Upper lobe of left lung (tissue), 6 donors: Measurements from ENCODE around the gene DISP1. TPM values are rescaled to one million over a fixed set of nuclear protein-coding genes. Genes with fewer than 3 reads are reported as not detected.
A peak's percentile ranks its signal among the peaks of the same experiment; 100 is the strongest.

ENCODE experiments used
- ATAC-seq, 2 donors: fragments of 200-7000 bp; cut with Tn5 transposase; one replicate each; pipeline ENCODE4 v1.9.1; 2022; ENCODE audit warnings: mild to moderate bottlenecking in 2 of 2, moderate library complexity in 2 of 2; ENCODE audit not compliant: low FRiP score in 2 of 2
- DNase-seq, 2 donors: peaks; one replicate each; pipeline ENCODE4 v3.0.0-alpha.2; 2019 to 2020
- H3K27ac ChIP-seq, 4 donors: fragments of 200-600 bp; sonication (generic); one replicate each; pipeline ENCODE4 v1.5.1; 2016 to 2019
- H3K27me3 ChIP-seq, 4 donors: fragments of 200-600 bp; sonication (generic); one replicate each; pipeline ENCODE4 v1.5.1; 2017 to 2019
- H3K36me3 ChIP-seq, 4 donors: fragments of 200-600 bp; sonication (generic); one replicate each; pipeline ENCODE4 v1.5.1; 2016 to 2019
- H3K4me1 ChIP-seq, 4 donors: fragments of 200-600 bp; sonication (generic); one replicate each; pipeline ENCODE4 v1.5.1; 2018 to 2019
- H3K4me3 ChIP-seq, 4 donors: fragments of 200-600 bp; sonication (generic); one replicate each; pipeline ENCODE4 v1.5.1; 2017 to 2019; ENCODE audit warnings: mild to moderate bottlenecking in 2 of 4, moderate library complexity in 1 of 4
- H3K9me3 ChIP-seq, 4 donors: fragments of 200-600 bp; sonication (generic); one replicate each; pipeline ENCODE4 v1.5.1; 2018 to 2019
- EP300 ChIP-seq, 4 donors: sonication (generic); formaldehyde crosslinking; IDR thresholded peaks; one replicate each; pipeline ENCODE4 v1.5.1; 2017; ENCODE audit warnings: antibody characterized with exemption in 4 of 4, control low read depth in 2 of 4
- POLR2A ChIP-seq, 4 donors: fragments of 450-650 bp; IDR thresholded peaks; one replicate each; pipeline ENCODE4 v1.5.1; 2016 to 2017; ENCODE audit warnings: antibody characterized with exemption in 4 of 4, mild to moderate bottlenecking in 2 of 4
- POLR2AphosphoS5 ChIP-seq, 2 donors: sonication (generic); formaldehyde crosslinking; IDR thresholded peaks; one replicate each; pipeline ENCODE4 v1.5.1; 2017; ENCODE audit warnings: antibody characterized with exemption in 2 of 2
- WGBS, 2 donors: methylation state at CpG; one replicate each; pipeline ENCODE4 v1.1.5; 2017 to 2018; 5-methylcytosine and 5-hydroxymethylcytosine counted together
- total RNA-seq, 6 donors: library from RNA; depleted of rRNA in 4 of 6; stranded (reverse); fragments of >200 nt in 4 of 6; gene quantifications; one replicate each; pipeline versions ENCODE4 v1.1.0 to v1.2.1, GENCODE V29; 2016 to 2021
- TF ChIP-seq, protein P1 (sequence below), 6 experiments: fragments of 450-650 bp in 4 of 6; fragments of 200-600 bp in 2 of 6; sonication (generic) in 2 of 6; IDR thresholded peaks; one replicate each; pipeline ENCODE4 v1.5.1; 2016 to 2019; ENCODE audit warnings: antibody characterized with exemption in 6 of 6
- donor health status: DM: no; HTN: no; CAD: no; lungs with moderate emphysema.
- donor health status: DM: no; HTN: yes; CAD: no; lungs with severe emphysema.

DISP1 gene
- total RNA-seq, 6 donors from 2014 or later: 10.5 to 20.1 (median 15.6) TPM

DNA sequence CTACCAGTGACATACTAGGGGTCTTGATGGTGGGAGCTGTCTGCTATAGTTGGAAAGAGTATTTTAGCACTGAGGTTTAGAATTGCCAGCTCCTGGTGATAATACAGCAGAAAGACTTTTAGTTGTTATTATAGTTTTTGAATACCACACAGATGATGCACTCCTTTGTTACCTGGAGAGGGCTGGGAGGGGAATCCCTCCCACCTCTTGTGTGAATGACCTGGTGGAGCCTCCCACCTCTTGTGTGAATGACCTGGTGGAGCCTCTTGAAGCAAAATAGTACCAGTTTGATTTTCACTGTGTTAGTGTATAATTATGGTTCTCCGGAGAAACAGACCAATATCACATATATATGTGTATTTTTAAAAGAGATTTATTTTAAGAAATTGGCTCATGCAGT lies 3.3 kb downstream of the DISP1 start:
- H3K36me3 ChIP-seq: no peaks in the 10 kb centered on the region
- TF ChIP-seq EP300 (IDR thresholded peaks at IDR 0.05): no peak
- TF ChIP-seq, protein P1, sequence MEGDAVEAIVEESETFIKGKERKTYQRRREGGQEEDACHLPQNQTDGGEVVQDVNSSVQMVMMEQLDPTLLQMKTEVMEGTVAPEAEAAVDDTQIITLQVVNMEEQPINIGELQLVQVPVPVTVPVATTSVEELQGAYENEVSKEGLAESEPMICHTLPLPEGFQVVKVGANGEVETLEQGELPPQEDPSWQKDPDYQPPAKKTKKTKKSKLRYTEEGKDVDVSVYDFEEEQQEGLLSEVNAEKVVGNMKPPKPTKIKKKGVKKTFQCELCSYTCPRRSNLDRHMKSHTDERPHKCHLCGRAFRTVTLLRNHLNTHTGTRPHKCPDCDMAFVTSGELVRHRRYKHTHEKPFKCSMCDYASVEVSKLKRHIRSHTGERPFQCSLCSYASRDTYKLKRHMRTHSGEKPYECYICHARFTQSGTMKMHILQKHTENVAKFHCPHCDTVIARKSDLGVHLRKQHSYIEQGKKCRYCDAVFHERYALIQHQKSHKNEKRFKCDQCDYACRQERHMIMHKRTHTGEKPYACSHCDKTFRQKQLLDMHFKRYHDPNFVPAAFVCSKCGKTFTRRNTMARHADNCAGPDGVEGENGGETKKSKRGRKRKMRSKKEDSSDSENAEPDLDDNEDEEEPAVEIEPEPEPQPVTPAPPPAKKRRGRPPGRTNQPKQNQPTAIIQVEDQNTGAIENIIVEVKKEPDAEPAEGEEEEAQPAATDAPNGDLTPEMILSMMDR (IDR thresholded peaks at IDR 0.05): no peak
- no peak for TF ChIP-seq POLR2A (IDR thresholded peaks at IDR 0.05)
- no peak for TF ChIP-seq POLR2AphosphoS5 (IDR thresholded peaks at IDR 0.05)
- peak overlapping the region in 3 of 4 donors; percentile 11 to 57 (median 23) for H3K27ac ChIP-seq
- no peak for DNase-seq
- H3K27me3 ChIP-seq: no peaks in the 10 kb centered on the region
- no peaks in the 10 kb centered on the region for H3K9me3 ChIP-seq
- peaks cover 14 to 40% (median 21%) of the 10 kb centered on the region in 4 donors for H3K4me1 ChIP-seq
- ATAC-seq: no peak
- no peak overlapping the region for H3K4me3 ChIP-seq
- 71 to 74% methylated on average over 1 of the region's 1 CpG for WGBS, 2 donors

DNA sequence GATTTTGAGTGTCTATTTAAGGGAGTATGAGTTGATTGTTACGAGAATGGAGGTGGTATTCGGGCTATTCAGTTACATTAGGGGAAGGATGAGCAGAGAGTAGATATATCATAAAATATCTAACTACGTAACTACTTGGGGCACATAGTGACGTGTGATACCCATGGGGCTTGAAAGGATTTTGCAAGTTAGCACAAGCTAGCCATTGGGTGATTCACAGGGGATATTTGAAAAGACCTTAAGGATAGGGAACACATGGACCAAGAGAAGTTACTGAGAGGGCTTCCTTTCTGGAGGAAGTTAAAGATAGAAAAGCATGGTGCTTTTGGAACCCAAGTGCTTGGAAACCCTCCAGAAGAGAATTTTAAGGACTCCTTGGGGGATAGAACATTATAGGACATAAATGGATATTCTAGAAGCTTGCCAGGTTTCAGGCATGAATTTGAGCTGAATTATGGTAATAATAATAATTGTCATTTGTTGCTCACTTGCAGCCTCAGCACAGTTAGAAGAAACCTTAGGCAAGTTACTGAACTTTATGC lies 5.4 kb downstream of the DISP1 start:
- no peak for ATAC-seq
- WGBS, 2 donors: 93 to 95% methylated on average over 4 of the region's 4 CpGs
- H3K4me1 ChIP-seq: peaks cover 14 to 31% (median 17%) of the 10 kb centered on the region in 4 donors

DNA sequence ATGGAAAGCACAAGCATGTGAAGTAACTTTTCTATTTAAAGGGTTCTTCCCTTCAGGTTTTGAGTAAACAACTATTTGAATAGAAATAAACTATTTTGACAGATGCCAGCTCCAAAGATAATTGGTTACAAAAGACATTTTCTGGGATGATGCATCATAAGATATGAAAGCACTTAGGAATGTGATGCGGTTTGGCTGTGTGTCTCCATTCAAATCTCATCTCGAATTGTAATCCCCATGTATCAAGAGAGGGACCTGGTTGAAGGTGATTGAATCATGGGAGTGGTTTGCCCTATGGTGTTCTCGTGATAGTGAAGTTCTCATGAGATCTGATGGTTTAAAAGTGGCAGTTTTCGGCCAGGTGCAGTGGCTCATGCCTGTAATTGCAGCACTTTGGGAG lies 6.4 kb downstream of the DISP1 start:
- H3K4me3 ChIP-seq: no peak overlapping the region
- TF ChIP-seq POLR2AphosphoS5 (IDR thresholded peaks at IDR 0.05) (no peak), POLR2A (IDR thresholded peaks at IDR 0.05) (no peak), EP300 (IDR thresholded peaks at IDR 0.05) (no peak)
- TF ChIP-seq, protein P1 (IDR thresholded peaks at IDR 0.05): no peak
- no peaks in the 10 kb centered on the region for H3K36me3 ChIP-seq
- ATAC-seq: no peak
- H3K9me3 ChIP-seq: no peaks in the 10 kb centered on the region
- peaks cover 8 to 21% (median 13%) of the 10 kb centered on the region in 4 donors for H3K4me1 ChIP-seq
- H3K27ac ChIP-seq: no peak overlapping the region
- no peaks in the 10 kb centered on the region for H3K27me3 ChIP-seq
- 90 to 95% methylated on average over 4 of the region's 4 CpGs for WGBS, 2 donors
- DNase-seq: no peak

More for the DNA sequence above, 5.4 kb downstream of the DISP1 start:
- DNase-seq: no peak
- H3K9me3 ChIP-seq: no peaks in the 10 kb centered on the region
- no peaks in the 10 kb centered on the region for H3K27me3 ChIP-seq
- TF ChIP-seq POLR2A (IDR thresholded peaks at IDR 0.05): no peak
- no peak for TF ChIP-seq EP300 (IDR thresholded peaks at IDR 0.05)
- TF ChIP-seq, protein P1 (IDR thresholded peaks at IDR 0.05): no peak
- TF ChIP-seq POLR2AphosphoS5 (IDR thresholded peaks at IDR 0.05): no peak
- H3K27ac ChIP-seq: no peak overlapping the region
- no peak overlapping the region for H3K4me3 ChIP-seq
- H3K36me3 ChIP-seq: no peaks in the 10 kb centered on the region

DNA sequence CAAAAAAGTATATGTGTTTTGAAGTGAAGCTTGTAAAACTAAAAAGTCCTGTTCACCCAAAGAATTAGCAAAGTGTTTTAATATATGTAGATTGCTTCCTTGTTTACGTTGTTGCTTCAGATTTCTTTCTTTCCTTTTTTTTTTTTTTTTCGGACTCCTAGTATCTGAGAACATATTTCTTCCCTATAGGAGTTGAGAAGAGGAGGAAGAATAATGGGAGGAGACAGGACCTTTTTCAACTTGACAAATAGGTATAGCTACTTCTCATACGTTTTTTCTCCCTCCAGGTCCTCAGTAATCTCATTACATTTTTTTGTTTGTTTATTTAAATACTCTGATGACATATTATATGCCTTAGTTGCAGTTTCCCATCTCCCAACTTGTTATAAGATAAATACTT lies 8.9 kb downstream of the DISP1 start:
- WGBS, 2 donors: 53 to 62% methylated on average over 3 of the region's 3 CpGs
- H3K27me3 ChIP-seq: no peaks in the 10 kb centered on the region
- H3K27ac ChIP-seq: no peak overlapping the region
- no peaks in the 10 kb centered on the region for H3K9me3 ChIP-seq
- H3K36me3 ChIP-seq: no peaks in the 10 kb centered on the region
- ATAC-seq (no peak), DNase-seq (no peak)
- peaks cover 0 to 4% (median 1%) of the 10 kb centered on the region in 4 donors for H3K4me1 ChIP-seq
- TF ChIP-seq, protein P1 (IDR thresholded peaks at IDR 0.05): no peak
- TF ChIP-seq POLR2A (IDR thresholded peaks at IDR 0.05): no peak
- TF ChIP-seq POLR2AphosphoS5 (IDR thresholded peaks at IDR 0.05): no peak
- no peak for TF ChIP-seq EP300 (IDR thresholded peaks at IDR 0.05)
- no peak overlapping the region for H3K4me3 ChIP-seq

DNA sequence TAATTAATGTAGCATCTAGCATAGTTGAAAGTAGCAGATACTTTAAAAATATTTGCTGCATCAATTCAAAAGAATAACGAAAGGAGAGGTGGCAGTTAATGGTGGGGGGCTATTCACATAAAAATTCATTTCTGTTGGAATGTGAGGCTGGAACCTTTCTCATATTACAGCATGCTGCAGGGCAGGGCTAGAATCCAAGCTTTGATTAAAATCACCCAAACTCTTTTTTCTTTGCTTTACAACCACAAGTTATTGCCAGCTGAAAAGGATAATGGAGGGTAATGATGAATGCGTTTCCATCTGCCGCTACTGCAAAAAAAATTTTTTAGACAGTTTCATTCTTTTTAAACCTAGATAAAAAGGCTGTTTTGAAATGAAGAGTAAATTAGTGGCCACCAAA lies 9.8 kb downstream of the DISP1 start:
- H3K27me3 ChIP-seq: no peaks in the 10 kb centered on the region
- no peak overlapping the region for H3K4me3 ChIP-seq
- H3K4me1 ChIP-seq: peaks cover 0 to 4% (median under 1%) of the 10 kb centered on the region in 4 donors
- DNase-seq (no peak), ATAC-seq (no peak)
- no peak for TF ChIP-seq POLR2AphosphoS5 (IDR thresholded peaks at IDR 0.05)
- no peak for TF ChIP-seq POLR2A (IDR thresholded peaks at IDR 0.05)
- TF ChIP-seq, protein P1 (IDR thresholded peaks at IDR 0.05): no peak
- TF ChIP-seq EP300 (IDR thresholded peaks at IDR 0.05): no peak
- no peak overlapping the region for H3K27ac ChIP-seq
- no peaks in the 10 kb centered on the region for H3K9me3 ChIP-seq
- no peaks in the 10 kb centered on the region for H3K36me3 ChIP-seq
- 74 to 84% methylated on average over 3 of the region's 3 CpGs for WGBS, 2 donors
